Measurements from ENCODE around the gene GBA2. TPM values are rescaled to one million over a fixed set of nuclear protein-coding genes. Genes with fewer than 3 reads are reported as not detected.

Gene GBA2
- total RNA-seq, 6 experiments from 2014 or later = 29.5 to 53.7 (median 35.2) TPM

DNA sequence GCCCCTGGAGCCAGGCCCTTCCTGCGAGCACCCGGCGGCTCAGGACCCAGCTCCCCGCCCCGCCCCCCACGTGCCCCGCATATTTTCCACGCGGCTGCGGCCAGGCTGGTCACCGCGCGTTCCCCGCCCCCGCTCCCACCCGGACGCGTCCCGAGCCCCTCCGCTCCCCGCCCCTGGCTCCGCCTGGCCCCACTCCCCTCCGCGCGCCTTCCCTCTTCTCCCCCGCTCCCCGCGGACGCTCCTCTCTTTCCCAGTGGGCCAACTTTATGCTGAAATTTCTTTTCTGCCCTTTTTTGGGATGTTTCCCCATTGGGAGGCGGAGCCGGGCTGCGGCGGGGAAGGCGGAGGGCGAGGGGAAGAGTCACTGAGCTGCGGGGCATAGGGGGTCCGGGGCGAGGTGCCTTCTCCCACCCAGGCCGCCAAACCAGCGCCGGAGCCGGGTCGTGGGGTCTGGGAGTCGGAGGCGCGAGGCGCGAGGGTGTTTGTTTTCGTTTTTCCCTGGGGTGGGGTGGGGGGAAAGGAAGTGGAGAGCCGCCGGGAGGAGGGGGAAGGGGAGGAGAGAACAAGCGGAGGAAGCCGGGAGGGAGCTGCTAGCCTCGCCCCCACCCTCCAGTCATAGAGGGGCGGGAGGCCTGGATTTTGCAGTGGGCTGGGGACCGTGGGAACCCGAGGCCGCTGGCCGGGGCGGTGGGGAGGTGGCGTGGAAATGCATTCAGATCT, 58.3 kb downstream of the GBA2 start:
- ATAC-seq = peak; percentile 70 to 79 (median 74)
- peak; percentile 63 to 70 (median 68) for DNase-seq
- no peaks in the 10 kb centered on the region for H3K9me3 ChIP-seq
- H3K4me3 ChIP-seq = peak overlapping the region; percentile 57 to 68 (median 63)
- intact Hi-C loops (cut with DNase I) = no loop called here
- WGBS (ENCODE audit: insufficient coverage, low coverage, low lambda C conversion rate, missing lambda C conversion rate) = 1% methylated on average over 35 of the region's 61 CpGs
- TF ChIP-seq POLR2A (IDR thresholded peaks at IDR 0.05) = peak; percentile 23
- TF ChIP-seq, protein P1, sequence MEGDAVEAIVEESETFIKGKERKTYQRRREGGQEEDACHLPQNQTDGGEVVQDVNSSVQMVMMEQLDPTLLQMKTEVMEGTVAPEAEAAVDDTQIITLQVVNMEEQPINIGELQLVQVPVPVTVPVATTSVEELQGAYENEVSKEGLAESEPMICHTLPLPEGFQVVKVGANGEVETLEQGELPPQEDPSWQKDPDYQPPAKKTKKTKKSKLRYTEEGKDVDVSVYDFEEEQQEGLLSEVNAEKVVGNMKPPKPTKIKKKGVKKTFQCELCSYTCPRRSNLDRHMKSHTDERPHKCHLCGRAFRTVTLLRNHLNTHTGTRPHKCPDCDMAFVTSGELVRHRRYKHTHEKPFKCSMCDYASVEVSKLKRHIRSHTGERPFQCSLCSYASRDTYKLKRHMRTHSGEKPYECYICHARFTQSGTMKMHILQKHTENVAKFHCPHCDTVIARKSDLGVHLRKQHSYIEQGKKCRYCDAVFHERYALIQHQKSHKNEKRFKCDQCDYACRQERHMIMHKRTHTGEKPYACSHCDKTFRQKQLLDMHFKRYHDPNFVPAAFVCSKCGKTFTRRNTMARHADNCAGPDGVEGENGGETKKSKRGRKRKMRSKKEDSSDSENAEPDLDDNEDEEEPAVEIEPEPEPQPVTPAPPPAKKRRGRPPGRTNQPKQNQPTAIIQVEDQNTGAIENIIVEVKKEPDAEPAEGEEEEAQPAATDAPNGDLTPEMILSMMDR (IDR thresholded peaks at IDR 0.05) = no peak
- H3K4me1 ChIP-seq = peaks cover 0 to 2% (median 0%) of the 10 kb centered on the region in 4 donors
- peak overlapping the region; percentile 62 to 80 (median 71) for H3K27ac ChIP-seq
- peaks cover 0 to 2% (median 0%) of the 10 kb centered on the region in 4 donors for H3K36me3 ChIP-seq
- H3K27me3 ChIP-seq = no peaks in the 10 kb centered on the region

DNA sequence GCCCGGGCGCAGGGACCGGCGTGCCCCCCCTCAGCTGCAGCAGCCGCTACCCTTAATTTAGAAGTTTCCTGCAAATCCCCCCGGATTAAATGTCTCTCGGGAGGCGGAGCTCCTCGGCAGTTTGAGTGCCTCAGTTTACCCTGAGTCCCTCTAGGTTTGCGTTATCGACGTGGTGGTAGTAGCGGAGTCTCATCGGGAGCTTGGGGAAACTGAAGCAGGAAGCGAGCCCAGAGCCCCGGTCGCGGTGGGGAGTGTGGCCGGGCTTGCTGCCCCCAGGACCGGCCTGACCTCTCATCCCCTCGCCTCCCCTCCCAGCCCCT, 58.8 kb downstream of the GBA2 start:
- peaks cover 0 to 2% (median 0%) of the 10 kb centered on the region in 4 donors for H3K4me1 ChIP-seq
- TF ChIP-seq POLR2A (IDR thresholded peaks at IDR 0.05) = no peak
- TF ChIP-seq, protein P1 (IDR thresholded peaks at IDR 0.05) = no peak
- H3K36me3 ChIP-seq = no peaks in the 10 kb centered on the region
- ATAC-seq = no peak
- intact Hi-C loops (cut with DNase I) = no loop called here
- DNase-seq = no peak
- WGBS (ENCODE audit: insufficient coverage, low coverage, low lambda C conversion rate, missing lambda C conversion rate) = 7% methylated on average over 7 of the region's 21 CpGs
- peak overlapping the region; percentile 62 to 80 (median 71) for H3K27ac ChIP-seq
- H3K4me3 ChIP-seq = peak overlapping the region; percentile 57 to 68 (median 63)
- H3K27me3 ChIP-seq = no peaks in the 10 kb centered on the region
- H3K9me3 ChIP-seq = no peaks in the 10 kb centered on the region

DNA sequence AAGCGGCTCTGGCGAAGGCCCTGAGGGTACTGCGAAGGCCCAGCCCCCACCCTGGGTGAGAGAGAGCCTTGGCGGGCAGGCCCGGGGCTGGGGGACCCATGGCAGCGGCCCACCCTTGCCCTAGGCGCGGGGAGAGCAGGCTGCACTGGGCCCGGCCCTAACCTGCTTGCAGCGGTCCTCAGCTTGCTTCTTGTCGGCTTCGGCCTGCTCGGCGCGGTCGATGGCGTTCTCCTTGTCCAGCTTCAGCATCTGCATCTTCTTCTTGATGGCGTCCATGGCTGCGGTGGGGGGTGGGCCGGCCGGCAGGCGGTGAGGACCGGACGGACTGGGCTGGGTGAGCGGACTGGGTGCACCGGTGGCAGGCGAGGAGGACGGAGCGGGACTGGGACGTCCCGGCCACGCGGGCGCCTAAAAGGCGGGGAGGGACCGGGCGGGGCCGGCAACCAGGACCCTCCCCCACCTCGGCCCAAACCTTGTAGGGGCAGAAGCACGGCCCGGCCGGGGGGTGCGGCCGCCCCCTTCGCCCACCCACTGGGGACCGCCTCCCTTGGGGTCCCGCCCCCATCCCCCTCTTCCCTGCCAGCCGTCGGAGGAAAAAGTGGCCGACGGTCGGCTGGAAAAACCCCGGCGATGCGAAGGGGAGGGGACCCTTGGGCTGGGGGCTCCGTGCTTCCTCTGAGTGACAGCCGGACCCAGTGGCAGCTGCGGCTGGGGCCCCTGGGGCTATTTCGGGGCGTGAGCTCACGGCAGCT, 59.3 kb downstream of the GBA2 start, which contains the start of gene TPM2:
Gene TPM2, minus strand, starts transcription at position 384 of the 752 bp plus-strand sequence. Its CDS starts 108 bp downstream, at position 276.
- 80% methylated on average over 3 of the region's 61 CpGs for WGBS (ENCODE audit: insufficient coverage, low coverage, low lambda C conversion rate, missing lambda C conversion rate)
- no peaks in the 10 kb centered on the region for H3K36me3 ChIP-seq
- no peaks in the 10 kb centered on the region for H3K9me3 ChIP-seq
- no peak for TF ChIP-seq POLR2A (IDR thresholded peaks at IDR 0.05)
- TF ChIP-seq, protein P1 (IDR thresholded peaks at IDR 0.05) = no peak
- H3K4me1 ChIP-seq = peaks cover 0 to 2% (median 0%) of the 10 kb centered on the region in 4 donors
- DNase-seq (peak in 1 of 3 donors; percentile 47), ATAC-seq (peak; percentile 5 to 21 (median 12))
- intact Hi-C loops (cut with DNase I) = no loop called here
- peak within 1 kb of the TSS; percentile 62 to 80 (median 71) for H3K27ac ChIP-seq
- peak within 1 kb of the TSS; percentile 57 to 68 (median 63) for H3K4me3 ChIP-seq
- H3K27me3 ChIP-seq = no peaks in the 10 kb centered on the region

DNA sequence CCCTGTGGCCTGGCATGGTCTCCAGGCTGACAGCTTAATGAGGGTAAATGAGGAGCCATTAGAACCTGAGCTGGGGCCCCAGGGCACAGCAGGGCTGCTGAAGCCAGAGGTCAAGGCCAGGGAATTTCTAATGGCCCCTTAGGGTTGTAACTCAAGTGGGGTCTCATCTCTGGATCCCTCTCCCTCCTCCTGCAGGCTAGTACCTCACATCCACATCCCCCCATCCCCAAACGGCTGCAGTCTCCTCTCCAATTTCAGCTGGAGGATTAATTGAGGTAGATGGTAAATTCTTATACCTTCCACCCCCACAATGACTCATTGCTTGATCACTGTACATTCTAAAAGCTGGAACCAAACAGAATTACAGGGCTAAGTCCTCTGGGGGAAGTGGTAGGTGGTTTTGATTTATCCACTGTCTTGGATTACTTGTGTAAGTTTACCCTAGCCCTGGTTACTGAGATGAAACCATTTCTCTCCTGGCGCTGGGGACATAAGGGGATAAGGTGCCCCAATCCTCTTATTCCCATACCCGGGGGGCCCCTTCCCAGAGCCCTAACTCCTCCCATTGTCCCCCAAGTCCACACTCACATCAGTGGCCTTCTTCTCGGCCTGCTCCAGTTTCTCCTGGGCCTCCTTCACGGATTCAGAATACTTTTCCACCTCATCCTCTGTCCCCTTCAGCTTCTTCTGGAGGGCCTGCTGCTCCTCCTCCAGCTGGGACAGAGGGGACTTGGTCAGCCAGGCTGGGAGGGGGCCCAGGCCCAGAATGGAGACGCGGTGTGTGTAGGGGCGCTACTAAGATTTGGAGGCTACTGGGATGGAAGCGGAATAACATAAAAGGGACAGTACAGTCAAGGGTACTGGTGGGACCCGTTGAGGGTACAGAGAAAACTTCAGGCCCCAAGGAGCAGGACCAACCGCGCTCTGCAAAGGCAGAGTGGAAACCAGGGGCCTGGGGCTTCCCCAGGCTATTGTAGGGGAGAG, 60.2 kb downstream of the GBA2 start:
- H3K4me3 ChIP-seq = peak overlapping the region in 2 of 3 donors; percentile 26 to 29
- WGBS (ENCODE audit: insufficient coverage, low coverage, low lambda C conversion rate, missing lambda C conversion rate) = 91% methylated on average over 12 of the region's 12 CpGs
- no peaks in the 10 kb centered on the region for H3K36me3 ChIP-seq
- no peak for TF ChIP-seq POLR2A (IDR thresholded peaks at IDR 0.05)
- TF ChIP-seq, protein P1 (IDR thresholded peaks at IDR 0.05) = no peak
- ATAC-seq (peak in 1 of 4 donors; percentile 36), DNase-seq (no peak)
- peaks cover 0 to 2% (median 0%) of the 10 kb centered on the region in 4 donors for H3K4me1 ChIP-seq
- no peaks in the 10 kb centered on the region for H3K27me3 ChIP-seq
- H3K9me3 ChIP-seq = no peaks in the 10 kb centered on the region
- intact Hi-C loops (cut with DNase I) = no loop called here
- peak overlapping the region in 1 of 3 donors; percentile 33 for H3K27ac ChIP-seq

All from right lobe of liver (tissue), 6 donors.